HTERT RPE-1 (cell line): ENCODE measurements around the gene EPDR1.

ENCODE experiments used
- in situ Hi-C: fragments of 300-500 bp; cut with MboI; formaldehyde crosslinking; loops from 4 replicates; pipeline ENCODE4 v1.14.3; 2020; ENCODE audit warnings: low sequenced_read_pairs

EPDR1 gene

DNA sequence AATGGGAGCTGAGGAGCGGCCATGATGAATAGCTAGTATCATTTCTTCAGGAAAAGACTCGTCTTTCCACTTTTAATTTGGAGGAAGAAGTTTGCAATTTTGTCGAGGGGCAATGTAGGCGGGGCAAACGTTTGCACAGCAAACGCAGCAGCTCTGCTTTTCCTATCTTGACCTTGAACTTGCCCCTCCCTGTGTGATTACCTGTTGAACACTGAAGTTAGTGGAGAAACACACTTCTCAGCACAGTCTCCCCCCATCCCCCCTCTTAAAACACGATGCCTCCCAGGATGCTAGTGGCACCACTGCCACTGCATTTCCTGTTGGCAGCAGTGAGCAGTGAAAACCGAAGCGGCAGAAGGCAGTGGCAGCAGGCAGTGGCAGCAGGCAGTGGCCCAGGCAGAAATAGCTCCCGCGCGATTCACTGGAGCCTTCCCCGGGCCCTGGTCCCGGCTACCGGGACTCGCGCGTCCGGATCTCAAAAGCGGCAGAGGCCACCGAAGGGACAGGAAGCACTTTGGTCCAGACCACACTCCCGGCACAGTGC, at the start of gene EPDR1:
EPDR1 (plus strand) TSS at position 336 of the 544 bp plus-strand sequence. CDS start 300 bp downstream, outside the sequence.
- in situ Hi-C loops = no loop called here

- in situ Hi-C loops = no loop called here
These were observed 38.4 kb upstream of the EPDR1 start for GRCh38 chr7:37882086-37882485.

- in situ Hi-C loops = no loop called here
These were observed 27.1 kb upstream of the EPDR1 start for GRCh38 chr7:37893359-37893758.

DNA sequence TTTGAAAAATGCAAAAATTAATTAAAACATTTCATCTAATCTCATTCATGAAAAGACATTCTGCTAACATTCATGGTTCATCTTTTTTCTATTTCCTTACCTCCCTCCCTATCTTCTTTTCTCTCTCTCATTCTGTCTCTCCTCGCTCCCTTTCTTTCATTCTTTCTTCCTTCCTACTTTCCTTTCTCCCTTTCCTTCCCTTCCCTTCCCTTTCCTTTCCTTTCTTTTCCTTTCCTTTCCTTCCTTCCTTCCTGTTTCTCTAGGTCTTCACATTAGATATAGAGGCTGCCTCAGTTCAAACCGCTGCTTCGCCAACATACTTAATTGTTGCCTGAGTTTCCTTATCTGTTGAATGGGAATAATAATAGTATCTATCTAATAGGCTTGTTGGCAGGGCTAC, 25.8 kb upstream of the EPDR1 start:
- in situ Hi-C loops = no loop called here

- in situ Hi-C loops = no loop called here
These were observed 20.7 kb upstream of the EPDR1 start for GRCh38 chr7:37899712-37900247.

DNA sequence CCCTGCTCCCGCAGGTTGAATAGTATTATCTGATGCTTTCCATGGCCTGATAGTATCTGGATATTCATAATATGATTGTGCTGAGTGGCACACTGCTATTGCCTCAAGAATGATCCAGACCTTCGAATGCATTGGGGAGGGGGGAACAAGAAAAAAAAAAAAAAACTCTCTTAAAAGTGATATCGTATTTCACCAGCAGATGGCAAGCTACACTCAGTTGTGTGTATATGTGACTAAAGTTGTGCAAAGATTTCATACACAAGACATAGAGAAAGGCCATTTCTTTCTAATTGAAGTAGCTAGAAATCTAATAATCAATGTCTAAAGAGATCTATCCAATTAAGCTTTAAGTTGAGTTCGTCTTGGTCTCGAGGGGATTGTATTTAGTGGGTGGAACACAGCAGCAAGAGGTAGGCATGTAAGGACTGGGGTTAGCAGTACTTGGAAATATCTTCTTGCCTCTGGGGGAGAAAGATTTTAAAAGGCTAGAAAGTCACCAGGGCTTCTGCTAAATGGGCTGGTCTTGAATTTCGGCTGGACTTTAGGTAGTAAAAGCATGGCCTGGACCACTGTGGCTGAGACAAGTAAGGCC, 19.1 kb upstream of the EPDR1 start:
- in situ Hi-C loops = no loop called here

DNA sequence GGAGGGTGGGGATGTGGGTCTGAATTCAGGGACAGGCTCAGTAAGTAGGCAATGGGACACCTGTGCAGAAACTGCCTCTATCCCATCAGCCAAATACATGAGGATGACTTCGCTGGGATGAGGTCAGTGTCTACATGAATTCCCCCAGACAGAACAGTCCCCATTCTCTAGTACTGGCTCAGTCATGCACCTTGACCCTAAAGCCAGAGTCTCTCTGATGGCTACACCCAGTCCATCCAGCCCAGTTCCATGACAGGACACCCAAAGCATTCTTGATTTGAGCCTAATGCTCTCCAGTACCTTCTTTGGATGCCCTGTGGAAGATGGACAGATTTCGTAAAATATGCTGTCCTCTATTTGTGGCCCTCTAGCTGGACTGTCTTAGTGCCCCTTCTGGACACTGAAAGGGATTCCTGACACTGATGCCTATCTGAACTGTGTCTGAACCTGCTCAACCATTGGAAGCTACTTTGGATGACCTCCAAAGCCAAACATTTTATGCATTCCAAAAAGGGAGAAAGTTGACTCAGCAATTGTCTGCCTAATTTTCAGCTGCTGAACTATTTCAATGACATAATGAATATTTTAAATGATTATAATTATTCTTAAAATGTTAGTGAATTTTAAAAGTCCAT, 18.4 kb upstream of the EPDR1 start:
- in situ Hi-C loops = no loop called here

DNA sequence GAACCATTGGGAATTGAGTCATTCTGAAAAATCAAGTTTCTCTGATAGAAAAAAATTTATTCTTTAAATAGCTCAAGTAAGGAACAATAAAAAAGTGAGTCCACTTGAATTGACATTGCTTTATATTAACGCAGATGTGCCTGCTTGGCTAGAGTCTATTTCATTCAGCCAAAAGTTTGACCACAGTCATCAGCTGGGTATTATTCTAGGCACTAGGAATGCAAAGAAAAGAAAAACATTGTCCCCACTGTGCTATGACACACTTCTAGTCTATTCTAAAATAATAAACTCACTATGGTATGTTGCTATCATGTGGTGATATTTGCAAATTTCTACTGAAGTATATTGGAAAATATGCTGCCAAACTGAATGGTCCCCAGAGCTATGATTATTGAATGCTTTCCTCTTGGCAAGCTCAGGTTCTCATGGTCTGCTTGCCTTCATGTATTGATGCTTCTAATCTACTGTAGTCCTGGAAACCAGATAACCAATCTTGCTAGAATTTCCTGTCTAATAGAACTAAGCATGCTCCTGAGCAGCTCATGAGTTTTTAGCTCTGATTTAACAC, 12.1 kb upstream of the EPDR1 start:
- in situ Hi-C loops = no loop called here

DNA sequence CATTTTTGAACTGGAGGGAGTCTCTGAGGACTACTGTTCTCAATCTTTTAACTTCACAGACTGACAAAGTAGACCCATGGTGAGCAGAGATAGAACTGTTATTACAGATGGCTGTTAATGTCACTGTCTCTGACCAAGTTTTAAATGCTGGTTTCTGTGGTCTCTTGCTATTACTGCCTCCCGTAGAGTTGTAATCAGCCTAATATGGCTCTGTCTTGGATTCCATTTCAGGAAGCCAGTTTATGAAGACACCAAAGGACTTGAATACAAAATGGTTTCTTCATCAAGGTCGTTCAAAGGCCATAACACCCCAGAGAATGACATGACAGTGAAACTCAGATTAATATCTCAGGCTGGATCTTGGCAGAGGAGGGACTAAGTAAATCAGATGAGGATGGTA, 7.7 kb upstream of the EPDR1 start:
- in situ Hi-C loops = no loop called here

DNA sequence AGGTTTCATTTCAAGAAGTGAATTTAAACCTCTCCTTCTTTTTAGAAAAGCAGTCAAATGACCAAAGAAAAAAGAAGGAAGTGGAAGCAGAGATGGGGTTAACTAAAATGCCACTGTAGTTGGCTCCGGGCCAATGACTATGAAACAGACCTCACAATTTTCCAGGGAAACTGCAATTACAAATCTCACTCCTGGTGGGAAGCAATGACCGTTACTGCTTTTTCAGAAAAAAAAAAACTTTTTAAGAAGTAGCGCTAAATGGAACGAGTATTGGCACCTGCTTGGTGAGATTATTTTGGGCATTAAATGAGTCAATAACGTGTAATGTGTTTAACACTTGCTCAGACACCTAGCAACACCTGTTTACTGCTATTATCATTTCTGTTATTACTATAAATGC, 5.0 kb upstream of the EPDR1 start:
- in situ Hi-C loops = no loop called here

GRCh38 chr7:37916017-37916672, 4.3 kb upstream of the EPDR1 start:
- in situ Hi-C loops = no loop called here

DNA sequence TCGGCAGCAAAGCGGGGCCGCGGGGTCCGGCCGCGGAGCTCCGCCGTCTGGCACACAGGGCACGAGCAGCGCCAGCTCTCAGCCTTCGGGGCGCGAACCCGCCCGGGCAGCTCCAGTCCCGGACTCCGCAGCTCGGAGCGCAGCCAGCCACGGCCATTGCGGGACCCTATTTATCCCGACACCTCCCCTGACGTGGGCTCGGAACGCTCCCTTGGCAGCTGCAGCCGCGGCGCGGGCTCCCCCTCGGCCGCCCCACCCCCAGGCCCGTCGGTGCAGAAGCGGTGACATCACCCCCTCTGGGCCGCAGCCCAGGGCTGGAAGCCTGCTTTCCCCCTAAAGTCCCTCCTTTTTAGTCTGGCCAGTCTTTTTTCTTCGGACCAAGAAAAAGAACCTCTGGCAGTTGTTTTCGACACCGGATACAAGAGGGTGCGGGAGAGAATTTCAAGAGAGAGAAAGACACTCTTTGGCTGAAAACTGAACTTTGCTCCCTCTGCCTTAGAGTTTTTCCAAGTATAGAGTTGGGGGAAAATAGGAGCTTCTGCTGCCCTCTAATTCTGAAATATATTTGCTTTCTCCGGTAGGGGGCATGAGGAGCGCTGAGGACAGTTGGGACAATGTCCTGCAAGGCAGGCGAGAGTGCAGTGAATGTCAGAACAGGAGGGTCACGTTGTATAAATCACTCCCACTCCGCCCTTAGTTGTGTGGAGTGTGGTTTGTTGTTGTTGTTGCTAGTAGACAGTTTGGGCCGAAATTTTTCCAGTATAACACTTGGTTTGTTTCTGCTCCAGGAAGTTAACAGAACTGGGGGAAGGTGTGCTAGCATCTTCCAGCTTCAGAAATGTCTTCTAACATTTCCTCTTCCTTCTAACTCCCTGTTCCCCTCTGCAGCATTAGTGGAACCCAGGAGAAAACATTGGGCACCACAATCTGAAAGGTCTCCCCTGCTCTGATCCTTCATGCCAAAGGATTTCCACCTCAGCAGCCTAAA, 3.5 kb upstream of the EPDR1 start, which contains the start of gene SFRP4:
SFRP4 (minus strand) TSS at position 145 of the 988 bp plus-strand sequence. CDS start 280 bp downstream, outside the sequence.
- in situ Hi-C loops = no loop called here

- in situ Hi-C loops = no loop called here
These were observed 1.9 kb upstream of the EPDR1 start for GRCh38 chr7:37918526-37918925.

DNA sequence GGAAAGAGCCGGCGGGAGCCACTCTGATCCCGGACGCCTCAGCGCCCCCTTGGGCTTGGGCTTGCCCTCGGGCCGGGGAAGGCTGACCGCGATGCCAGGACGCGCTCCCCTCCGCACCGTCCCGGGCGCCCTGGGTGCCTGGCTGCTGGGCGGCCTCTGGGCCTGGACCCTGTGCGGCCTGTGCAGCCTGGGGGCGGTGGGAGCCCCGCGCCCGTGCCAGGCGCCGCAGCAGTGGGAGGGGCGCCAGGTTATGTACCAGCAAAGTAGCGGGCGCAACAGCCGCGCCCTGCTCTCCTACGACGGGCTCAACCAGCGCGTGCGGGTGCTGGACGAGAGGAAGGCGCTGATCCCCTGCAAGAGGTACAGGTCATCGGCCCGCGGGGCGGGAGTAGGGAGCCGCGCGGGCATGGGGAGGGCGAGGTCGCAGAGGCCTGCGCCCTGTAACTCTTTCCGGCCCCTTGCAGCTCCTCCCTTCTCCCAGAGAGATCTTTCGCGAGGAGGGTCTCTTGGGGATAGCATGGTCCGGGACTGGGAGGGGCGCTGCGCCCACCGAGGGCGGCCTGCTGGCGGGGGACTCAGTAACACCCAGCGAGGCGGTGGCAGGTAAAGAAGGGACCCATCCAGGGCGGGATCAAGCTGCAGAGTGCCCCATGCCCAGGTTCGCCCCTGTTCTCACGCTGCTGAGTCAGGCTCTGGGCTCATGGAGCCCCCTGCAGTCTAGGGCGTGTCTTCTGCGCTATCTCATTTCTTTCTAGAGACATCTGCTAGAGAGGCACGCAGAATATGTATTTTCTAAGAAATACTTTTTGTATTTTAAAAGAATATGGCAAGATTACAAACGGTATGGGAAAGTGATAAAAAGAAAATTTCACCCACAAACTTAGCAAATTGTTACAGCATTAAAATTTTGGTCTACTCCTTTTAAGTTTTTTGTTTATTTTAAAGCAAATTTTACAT, 687 bp downstream of the EPDR1 start:
- in situ Hi-C loops = no loop called here

DNA sequence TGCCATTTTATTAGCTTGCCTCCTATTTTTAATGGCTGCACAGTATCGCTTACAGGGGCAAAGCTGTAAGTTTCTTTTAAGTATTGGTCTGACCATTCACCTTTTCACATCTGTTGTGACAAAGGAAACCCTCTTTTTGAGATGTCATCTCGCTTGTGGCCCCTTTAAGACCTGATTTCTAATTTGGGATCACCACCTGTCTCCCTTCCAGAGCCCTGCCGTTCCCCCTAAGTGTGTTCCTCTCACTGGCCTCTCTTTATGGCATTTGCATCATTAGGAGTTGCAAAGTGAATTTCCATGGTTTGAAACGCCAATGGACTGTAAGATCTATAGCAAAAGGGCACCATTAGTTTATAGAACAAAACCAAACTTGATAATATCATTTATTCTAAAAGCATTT, 1.4 kb downstream of the EPDR1 start:
- in situ Hi-C loops = no loop called here

DNA sequence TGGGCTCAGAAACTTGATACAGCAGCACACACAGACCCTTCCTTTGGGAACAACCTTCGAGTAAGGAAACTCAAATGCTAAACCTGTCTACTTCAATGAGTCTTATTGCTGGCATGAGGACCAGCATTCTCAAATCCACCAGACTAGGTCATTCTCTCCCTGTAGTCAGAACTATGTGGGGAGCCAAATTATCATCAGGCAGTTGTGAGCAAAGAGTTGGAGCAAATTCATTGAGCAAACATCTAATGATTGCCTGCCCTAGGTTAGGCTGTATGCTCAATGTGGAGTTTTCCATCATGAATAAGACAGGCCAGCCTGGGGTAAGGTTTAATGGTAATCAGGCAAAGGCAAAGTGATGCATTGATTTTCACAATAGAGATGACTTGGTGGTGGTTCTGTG, 3.6 kb downstream of the EPDR1 start:
- in situ Hi-C loops = no loop called here

DNA sequence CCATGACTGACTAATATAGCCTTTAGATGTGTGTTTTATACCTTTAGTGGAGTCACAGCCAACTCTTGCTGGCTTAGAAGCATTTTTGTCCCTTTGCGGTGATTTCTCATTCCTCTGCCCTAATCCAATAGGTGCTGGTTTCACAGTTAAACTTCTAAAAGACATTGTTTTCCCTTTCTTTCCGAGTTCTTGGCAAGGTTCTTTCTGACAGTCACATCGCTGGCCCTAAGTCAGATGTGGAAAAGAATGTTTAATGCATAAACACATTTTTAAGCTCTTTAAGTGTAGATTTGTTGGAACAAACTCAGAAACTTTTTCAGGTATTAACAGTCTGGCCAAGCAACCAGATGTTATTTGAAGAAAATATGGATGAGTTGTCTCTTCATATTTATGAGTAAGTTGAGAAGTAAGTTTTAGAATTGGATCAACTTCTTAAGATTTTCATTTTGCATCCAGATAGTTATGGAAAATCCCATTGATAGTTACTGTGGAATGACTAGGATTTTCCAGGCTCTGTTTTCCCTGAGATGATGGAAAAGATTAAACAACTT, 4.1 kb downstream of the EPDR1 start:
- in situ Hi-C loops = no loop called here

GRCh38 chr7:37925620-37926019, 5.2 kb downstream of the EPDR1 start:
- in situ Hi-C loops = no loop called here
